Stimulated activated CD4-positive, alpha-beta T cell treated with anti-CD3 and anti-CD28 coated beads, Interleukin-4, amount 100 ng/mL, for 4 hours (primary cell): ENCODE measurements around the gene AGXT.

ENCODE experiments used
- DNase-seq, 2 experiments: peaks; one replicate each; pipeline ENCODE4 v3.0.0-alpha.2; 2020

AGXT gene

DNA sequence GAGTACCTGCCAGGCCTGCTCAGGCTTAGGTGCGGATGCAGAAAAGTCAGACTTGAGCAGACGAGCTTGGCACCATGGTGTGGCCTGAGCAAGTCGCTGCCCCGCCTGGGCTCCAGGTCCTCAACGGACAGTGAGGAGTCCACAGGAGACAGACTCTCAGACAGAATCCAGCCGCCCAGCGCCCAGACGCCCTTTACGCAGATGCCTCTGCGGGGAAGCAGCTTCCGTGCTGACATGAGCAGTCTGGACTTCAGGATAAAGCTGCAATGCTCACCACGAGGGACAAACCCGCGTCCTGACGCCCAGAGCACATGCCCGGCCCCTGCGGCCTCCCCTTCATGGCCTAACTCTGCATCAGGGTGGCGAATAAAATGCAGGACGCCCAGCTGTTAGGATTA, 30.8 kb downstream of the AGXT start:
- DNase-seq, result no peak

DNA sequence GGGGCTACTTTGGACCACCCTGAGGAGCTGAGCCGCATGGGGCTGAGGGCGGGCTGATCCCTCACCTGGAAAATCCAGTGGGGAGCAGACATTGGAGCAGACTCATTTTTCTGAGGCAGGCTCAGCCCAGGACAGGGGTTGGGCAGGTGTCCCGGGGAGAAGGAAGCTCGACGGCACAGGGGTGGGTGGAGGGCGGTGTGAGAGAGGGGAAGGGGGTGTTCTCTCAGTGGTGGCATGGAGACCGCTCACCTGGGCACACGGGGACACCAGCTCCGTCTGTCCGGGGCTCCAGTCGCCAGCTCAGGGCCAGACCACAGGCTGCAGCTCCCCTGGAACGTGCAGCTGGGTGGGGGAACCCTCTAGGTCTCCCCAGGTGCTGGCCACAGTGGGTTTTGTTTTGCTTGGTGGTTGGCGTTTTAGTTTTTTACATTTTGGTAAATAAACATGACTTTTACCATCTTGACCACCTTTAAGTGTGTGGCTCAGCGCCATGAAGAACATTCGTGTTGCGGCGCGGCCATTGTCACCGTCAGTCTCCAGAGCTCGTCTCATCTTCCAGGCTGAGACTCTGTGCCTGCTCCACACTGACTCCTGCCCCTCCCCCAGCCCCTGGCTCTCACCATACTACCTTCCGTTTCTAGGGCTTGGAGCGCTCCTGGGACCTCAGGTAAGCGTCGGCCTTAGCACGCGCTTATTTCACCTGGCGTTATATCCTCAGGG, 31.7 kb downstream of the AGXT start:
- DNase-seq, result no peak

DNA sequence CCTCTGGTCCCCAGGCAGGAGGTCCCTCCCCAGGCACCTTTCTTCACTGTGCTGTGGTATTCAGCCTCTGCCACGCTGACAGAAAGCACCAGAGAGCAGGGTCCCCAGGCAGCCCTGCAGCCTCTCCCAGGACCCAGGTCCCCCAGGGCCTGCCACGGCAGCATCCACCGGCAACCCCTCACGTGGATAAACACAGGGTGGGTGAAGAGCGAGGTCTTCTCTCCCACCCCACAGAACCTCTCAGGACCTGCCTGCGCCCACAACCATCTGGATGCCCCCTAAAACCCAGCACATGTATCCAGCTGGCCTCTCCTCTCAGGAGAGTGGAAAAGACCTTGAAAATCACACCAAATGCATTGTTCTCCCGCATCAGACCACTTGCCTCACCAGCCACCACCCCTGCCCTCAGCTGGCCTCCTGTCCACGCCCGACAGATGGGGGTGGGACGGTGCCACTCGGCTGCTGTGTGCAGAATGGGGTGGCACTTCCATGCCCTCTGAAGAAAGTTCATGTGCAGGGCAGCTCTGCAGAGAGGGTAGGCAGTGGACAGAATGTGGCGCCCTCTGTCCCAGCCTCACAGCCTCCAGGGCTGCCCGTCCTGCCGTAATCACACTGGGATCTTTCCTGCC, 33.5 kb downstream of the AGXT start:
- no peak for DNase-seq

DNA sequence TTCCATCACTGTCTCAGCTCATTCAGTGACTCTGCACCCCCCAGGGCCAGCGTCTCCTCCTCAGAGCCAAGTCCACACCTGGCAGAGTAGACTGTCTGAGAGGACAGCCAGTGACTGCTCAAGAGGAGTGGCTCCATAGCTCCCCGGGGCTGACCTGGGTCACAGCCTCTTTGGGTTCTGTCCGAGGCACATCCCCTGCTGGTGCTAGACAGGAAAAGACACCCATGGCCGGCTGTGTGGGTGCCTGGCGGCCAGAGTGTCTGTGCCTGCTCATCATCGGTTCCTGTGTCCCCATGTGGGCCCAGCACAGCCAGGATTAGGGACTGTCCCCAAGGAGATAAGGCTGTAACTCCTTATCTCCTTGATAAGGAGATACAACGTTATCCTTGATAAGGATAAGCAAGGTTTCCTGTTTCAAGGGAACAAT, 34.0 kb downstream of the AGXT start:
- DNase-seq, result no peak

DNA sequence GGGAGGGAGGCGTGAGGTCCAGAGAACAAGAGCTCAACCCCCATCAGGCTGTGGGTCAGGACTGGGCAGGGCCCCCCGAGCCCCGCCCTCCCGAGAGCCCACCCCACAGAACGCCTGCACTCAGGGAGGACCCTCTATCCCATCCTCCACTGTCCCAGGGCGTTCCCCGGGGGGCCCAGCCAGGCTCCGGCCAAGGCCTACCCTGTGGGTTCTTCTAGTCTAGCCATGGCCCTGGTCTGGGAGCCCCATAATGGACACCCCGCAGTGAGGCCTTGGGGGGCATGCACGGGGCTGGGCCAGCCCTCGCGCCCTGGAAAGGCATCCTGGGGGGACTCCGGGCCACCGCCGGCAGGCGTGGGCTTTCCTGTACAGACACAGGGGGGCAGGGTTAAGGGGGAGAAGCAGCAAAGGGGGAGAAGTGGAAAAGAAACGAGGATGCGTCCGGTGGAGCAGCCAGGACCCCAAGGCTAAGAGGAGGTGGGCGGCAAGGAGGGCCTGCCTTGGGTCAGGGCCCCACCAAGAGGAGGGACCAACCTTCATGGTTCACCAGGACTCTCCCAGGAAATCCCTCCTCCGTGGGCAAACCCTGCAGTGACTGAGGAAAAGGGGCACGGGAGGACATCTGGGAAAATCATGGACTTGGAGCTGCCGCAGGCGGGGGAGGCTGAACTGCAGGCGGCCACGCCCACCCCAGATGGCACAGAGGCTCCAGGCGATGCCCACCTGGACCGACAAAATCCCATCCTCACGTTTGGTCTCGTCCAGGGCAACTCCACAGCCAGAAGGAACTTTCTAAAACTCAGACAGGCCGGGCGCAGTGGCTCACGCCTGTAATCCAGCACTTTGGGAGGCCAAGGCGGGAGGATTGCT, 34.8 kb downstream of the AGXT start:
- no peak for DNase-seq

DNA sequence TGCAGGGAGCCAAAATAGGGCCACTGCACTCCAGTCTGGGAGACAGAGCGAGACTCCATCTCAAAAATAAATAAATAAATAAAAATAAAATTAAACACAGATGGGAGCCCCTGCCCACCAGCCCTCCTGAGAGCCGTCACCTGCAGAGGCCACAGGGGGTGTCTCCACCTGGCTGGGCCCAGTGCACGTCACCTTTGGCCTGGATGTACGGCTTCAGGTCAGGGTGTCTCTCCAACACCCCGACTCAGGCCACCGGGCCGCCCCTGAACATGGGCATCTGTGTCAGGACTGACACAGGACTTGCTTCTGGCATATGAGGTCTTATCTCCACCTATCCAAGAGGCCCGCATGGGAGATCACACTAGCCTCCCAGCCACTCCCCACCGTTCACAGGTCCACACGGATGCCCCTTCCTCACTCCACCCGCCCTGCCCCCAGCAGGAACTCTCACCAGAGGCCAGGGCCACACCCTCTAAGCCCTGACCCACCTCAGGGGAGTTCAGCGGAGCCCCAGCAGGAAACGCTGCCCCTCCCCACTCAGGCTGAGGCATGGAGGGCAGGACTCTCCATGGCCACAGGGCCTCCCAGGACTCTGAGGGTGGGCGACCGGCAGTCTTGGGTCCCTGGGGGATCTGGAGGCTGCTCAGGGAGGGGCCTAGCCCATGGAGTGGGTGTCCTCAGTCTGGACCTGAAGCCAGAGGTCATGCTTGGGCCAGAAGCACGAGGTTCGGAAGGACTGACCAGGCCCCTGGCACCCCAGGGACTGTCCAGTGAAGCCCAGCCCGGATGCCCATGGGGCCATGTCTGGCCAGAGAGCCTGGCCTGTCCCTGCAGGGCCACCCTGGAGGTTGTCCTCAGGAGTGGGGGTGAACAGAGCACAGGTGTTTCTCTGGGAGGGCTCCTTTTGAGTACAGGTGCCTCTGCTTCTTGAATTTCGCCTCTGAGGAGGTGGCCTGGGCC, 35.9 kb downstream of the AGXT start:
- DNase-seq, result no peak

DNA sequence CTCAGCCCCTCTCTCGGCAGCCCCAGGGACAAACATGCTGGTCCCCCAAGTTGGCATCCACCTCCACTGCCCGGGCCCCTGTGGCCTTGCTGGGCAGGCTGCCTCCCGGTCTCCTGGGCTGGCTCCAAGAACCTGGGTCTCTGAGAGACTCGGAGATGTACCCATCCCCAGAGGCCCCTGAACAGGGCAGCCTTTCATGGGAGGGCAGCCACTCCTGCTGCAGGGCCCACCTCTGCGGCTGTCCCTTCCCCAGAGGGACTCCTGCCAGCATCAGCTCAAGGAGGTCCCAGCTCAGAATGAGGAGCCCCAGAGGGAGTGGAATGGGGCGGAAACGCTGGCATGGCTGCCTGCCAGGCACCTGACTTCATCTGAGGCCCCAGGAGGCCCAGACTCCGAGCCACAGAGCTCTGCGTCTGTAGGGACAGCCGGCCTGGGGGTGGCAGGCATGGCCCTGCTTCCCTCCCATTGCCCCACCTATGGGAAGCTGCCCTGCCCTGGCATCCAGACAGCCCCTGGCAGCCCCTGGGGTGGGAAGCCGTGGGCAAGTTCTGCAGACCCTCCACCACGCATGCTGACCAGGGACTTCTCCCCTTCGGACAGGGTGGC, 36.7 kb downstream of the AGXT start:
- no peak for DNase-seq

DNA sequence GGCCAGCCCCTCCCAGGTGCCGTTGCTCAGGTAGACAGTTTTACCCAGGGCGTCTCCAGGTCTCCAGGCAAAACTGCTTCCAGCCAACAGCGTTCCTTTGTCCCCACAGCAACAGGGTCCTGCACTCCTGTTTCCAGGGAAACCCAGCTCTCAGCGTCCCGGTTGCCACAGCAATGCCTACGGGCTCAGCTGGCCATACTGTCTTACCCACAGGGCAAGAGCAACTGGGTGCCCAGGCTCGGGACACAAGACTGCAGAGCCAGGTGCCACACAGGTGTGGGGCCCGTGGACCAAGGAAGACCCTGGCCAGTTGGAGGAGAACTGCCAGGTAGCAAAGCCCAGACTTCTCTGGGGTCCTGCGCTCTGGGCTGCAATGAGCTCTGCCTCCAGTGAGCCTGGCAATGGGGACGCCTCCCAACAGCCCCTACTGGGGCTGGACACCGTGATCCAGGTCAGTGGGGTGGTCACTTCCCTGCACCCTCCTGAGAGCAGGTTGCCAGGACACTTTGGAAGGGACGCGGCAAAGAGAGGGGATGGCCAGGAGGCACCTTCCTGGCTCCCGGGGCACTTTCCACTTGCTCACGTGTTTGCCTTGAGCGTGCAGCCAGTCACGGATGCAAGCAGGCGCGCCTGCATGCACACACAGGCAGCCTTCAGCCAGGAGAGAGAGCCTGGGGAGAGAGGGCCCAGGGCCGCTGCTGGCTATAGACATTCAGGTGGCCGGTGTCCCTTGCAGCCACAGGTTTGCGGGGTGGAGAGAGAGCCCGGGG, 37.7 kb downstream of the AGXT start, which contains the start of gene CROCC2:
TSS of gene CROCC2 (plus strand) at position 196 of the 770 bp plus-strand sequence. CDS start at position 374, 178 bp downstream.
- DNase-seq, result no peak

DNA sequence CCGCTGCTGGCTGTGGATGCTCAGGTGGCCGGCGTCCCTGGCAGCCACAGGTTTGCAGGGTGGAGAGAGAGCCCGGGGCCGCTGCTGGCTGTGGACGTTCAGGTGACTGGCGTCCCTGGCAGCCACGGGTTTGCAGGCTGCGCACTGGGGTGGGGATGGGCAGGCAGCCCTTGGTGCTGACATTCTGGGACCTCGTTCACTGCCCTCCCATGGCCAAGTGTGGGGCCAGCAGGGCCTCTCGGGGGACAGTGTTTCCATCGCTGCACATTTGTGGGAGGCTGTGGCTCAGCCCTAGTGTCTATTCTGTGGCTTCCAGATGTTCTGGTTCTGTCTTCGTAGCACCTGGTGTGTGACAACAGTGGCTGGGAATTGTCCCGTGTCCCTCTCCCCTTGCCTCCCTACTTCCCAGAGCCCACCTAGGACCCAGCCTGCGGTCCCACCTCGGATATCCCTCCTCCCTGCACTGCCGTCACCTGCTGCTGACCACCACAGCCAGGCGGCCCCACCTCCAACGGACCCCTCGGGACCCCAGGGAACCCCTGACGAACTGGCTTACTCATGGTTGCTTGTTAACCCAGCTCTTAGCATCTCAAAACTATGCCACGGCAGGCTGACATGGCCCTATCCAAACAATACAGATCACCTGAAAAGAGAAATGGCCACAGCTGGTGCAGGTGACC, 38.4 kb downstream of the AGXT start:
- no peak for DNase-seq

DNA sequence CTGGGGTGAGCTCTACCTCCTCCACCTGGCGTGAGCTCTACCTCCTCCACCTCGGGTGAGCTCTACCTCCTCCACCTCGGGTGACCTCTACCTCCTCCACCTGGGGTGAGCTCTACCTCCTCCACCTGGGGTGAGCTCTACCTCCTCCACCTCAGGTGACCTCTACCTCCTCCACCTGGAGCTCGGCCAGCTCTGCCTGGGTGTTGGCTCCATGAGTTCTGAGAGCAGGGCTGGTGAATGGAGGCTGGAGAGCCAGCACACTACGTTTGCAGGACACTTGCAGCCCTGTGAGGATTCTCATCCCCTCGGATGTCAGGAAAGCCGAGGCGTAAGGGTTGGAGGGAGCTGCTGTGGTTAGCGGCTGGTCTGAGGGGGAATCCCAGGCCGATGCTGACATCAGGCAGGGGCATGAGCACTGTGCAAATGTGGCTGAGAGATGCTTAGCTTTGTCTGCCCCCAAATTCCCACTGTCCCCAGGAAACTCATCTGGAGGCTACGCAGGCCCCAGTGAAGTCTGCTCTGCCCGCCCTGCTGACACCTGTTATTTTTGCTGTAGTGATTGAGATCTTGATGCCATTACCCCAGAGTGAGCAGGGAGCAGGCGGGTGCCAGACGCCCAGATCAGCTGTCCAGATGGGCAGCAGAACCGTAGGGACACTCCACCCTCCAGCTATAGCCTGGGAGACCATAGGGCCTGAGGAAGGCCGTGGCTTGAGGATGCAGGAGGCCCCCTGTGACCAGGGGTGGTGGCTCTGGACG, 40.8 kb downstream of the AGXT start:
- DNase-seq, result no peak

DNA sequence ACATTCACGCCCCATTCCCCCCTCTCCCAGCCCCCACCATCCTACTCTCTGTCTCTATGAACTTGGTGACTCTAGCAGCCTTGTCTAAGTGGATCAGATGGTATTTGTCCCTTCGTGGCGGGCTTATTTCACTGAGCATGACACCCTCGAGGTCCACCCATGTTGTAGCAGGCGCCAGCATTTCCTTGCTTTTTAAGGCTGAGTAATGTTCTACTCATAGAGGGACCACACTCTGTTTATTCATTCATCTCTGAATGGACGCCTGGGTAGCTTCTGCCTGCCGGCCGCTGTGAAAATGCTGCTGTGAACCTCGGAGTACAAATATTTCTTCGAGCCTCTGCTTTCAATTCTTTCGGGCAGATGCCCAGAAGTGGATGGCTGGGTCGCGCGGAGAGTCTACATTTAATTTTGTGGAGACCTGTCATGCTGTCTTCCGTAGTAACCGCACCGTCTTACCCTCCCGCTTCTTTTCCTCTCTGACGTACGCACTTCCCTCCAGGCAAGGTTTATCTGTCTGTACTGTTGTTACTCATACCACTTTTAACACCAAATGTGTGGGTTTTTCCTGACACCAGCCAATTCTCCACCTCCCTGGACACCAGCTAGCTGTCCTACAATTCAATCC, 43.1 kb downstream of the AGXT start:
- no peak for DNase-seq

DNA sequence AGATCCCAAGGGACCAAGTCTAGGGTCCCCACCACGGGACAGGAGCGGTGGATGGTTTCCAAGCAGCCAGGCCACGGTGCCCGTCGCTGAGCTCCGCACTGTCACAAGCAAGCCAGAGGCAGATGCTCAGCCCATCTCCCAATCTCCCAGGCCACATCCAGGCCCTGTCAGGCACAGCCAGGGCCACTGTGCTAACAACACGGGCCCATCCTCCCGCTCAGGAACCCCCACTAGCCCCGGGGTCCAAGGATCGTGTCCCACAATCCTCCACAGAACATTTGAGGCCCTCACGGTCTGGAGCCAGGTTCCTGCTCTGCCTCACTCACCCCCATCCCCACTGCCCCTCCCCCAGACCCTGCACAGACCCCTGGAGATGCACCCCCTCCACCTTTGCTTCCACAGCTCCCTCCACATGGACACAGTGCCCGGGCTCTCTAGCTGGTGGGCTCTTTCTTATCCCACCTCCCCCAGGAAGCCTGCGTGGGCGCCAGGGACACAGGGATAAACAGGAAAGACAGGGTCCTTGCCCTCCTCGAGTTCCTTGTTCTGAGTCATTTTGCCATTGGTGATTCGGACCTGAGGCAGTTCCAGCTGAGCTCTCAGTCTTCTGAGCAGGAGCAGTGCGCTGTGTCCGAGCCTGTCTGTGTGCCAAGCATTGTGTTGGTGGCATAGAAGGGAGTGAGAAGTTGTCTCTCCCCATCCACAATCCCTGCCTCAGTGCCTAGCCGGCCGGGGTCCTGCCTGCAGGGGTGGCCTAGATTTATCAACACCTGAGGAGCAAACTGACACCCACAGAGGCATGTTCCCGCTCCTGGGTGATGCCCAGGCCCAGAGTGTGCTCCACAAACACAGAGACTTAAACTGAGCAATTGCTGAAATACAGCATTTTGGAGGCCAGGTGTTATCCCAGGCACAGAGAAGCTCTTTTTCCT, 44.5 kb downstream of the AGXT start:
- DNase-seq, result no peak

DNA sequence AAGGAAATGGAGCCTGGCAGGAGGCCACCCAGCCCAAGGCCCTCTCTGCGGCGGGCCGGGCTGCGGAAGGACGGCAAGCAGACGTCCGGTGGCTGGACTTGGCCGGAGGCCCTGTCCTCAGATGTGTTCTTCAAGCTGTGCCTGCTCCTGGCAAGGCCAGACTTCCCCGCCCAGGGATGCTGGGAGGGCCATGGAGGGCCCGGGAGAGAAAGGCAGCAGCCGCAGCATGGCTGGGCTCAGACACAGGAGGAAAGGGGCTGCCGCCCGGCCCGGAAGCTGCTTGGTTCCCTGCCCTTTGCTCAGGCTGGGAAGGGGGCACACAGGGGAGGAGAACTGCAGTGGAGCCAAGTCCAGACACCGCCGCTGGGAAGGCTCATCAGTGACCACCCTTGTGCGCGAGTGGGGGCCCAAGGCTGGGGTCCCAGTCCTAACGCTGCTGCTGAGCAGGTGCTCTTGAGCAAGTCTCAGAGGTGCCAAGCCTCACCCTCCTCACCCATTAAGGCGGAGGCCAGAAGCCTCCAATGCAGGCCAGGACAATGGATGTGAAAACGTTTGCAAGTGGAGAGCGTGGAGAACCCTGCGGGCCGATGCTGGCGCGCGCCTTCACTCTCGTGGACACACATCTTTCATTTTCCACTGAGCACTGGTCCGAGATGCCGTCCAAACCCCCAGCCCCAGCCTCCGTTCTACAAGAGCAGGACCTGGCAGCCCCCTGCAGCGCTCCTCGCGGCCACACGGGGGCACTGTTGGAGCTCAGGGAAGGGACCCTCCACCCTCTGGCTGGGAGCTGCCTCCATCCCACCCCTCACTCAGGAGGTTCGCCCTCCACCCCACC, 45.4 kb downstream of the AGXT start:
- DNase-seq, result peak; percentile 39 to 62

DNA sequence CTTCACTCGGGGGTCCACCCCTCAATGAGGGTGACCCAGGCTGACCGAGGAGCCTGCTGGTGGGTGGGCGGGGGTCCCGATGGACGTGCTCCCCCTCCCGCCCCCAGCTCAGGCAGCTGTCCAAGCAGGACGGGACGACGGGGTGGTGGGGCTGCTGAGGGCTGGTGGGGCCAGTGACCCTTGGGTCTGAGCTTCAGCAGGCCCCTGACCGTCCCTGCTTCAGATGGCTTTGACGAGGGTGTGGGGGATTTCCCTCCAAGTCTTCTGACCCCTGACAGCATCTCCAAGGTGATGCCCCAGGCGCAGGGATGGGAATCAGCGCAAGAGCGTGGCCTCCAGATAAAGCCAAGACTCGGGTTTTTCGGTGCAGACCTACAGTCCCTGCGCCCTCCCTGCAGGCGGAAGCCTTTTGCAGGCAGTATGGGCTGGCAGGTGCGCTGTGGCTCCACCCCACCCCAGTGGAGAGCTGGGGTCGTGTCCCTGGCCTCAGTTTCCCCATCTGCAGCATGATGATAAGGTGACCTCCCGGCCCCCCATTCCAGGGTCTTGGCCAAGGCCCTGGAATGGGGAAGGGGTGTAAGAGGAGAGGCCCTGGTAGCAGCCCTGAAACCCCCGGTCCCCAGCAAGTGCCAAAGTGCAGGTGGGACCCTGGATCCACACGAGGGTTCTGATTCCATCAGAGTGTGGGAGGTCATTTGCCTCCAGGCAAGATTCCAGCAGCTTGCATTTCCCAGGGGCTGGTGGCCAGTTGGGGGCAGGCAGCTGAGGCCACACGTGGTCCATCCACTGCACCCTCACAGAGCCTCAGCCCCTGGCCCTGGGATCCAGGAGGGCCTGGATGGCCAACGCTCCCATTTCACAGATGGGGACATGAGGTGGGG, 46.3 kb downstream of the AGXT start:
- DNase-seq, result no peak

DNA sequence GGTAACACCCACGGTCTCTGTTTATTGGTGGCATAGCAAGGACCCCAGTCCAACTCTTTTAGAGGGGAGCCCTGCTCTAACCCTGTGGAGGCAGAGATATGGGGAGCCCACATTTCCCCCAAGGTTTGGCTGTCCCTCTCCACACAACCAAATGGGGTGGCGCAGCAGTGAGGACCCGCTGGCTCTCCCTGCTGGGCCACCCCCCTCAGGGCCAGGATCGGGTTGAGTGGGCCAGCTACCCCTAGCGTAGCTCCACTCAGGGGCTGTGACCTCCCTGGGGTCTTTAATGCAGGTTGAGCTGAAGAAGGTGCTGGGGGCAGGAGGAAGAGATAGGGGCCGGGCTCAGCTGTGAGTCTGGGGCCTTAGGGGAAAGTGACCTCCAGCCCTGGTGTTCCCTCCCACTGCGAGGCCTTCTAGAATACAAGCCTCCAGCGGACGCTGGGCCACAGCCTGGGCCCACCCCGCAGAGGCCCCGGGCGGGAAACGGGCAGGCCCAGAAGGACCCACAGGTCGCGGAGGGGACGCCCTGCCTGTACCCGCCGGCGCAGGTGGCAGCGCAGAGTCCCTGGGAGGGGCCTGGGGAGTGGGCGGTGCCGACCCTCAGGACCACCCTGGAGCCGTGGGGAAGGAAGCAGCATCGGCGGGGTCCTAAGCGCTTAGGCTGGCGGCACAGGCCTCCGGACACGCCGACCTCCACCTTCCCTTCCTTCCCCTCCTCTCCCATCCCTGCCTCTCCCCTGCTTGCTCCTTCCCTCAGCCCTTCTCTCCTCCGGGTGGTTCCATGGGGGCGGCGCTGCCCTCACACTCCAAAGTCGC, 47.1 kb downstream of the AGXT start:
- no peak for DNase-seq
